SJSA1 (cell line): Measurements from ENCODE around the gene CFAP58. TPM values are rescaled to one million over a fixed set of nuclear protein-coding genes. Genes with fewer than 3 reads are reported as not detected.
"Not testable (repeated sequence)": the region's sequence is repeated elsewhere in the genome, so short reads cannot be mapped to it uniquely, and the experiment has no call there.

ENCODE experiments used
- DNase-seq, 2 experiments: peaks; one replicate each; pipeline ENCODE4 v3.0.0-alpha.2; 2015 to 2020; ENCODE audit warnings: low spot score in 2 of 2, low read depth in 1 of 2
- H3K27ac ChIP-seq: fragments of 250-450 bp; sonication (Bioruptor Pico); 2 replicates; pipeline ENCODE4 v1.5.1; 2020; ENCODE audit warnings: mild to moderate bottlenecking, moderate library complexity
- H3K27me3 ChIP-seq: fragments of 250-450 bp; sonication (Bioruptor Pico); replicated peaks from 2 replicates; pipeline ENCODE4 v1.5.1; 2020; ENCODE audit warnings: mild to moderate bottlenecking, moderate library complexity
- H3K36me3 ChIP-seq: fragments of 250-450 bp; sonication (Bioruptor Pico); 2 replicates; pipeline ENCODE4 v1.5.1; 2020; ENCODE audit warnings: mild to moderate bottlenecking
- H3K4me1 ChIP-seq: fragments of 250-450 bp; sonication (Bioruptor Pico); replicated peaks from 2 replicates; pipeline ENCODE4 v1.6.1; 2021; ENCODE audit warnings: mild to moderate bottlenecking
- H3K4me3 ChIP-seq: fragments of 250-450 bp; sonication (Bioruptor Pico); 2 replicates; pipeline ENCODE4 v1.5.1; 2020; ENCODE audit warnings: mild to moderate bottlenecking
- H3K9me3 ChIP-seq: fragments of 250-450 bp; sonication (Bioruptor Pico); replicated peaks from 2 replicates; pipeline ENCODE4 v1.5.1; 2020; ENCODE audit warnings: mild to moderate bottlenecking
- total RNA-seq: library from RNA; depleted of rRNA; stranded (reverse); fragments of >200 nt; shearing (Covaris generic); gene quantifications from 2 replicates; pipeline ENCODE4 v1.2.3, GENCODE V29; 2014

The CFAP58 gene
- total RNA-seq, 1 experiment from 2014 or later = 0.34 TPM

GRCh38 chr10:104456802-104457542, 103.3 kb downstream of the CFAP58 start:
- Histone ChIP-seq H3K27ac (no peak overlapping the region), H3K27me3 (no peaks in the 10 kb centered on the region), H3K4me1 (no peaks in the 10 kb centered on the region), H3K9me3 (no peaks in the 10 kb centered on the region), H3K36me3 (no peaks in the 10 kb centered on the region), H3K4me3 (no peak overlapping the region)
- no peak for DNase-seq

GRCh38 chr10:104457543-104457828, 103.9 kb downstream of the CFAP58 start:
- no peaks in the 10 kb centered on the region for H3K36me3 ChIP-seq
- no peaks in the 10 kb centered on the region for H3K4me1 ChIP-seq
- no peak overlapping the region for H3K4me3 ChIP-seq
- no peaks in the 10 kb centered on the region for H3K9me3 ChIP-seq
- no peaks in the 10 kb centered on the region for H3K27me3 ChIP-seq
- no peak overlapping the region for H3K27ac ChIP-seq
- DNase-seq = no peak

DNA sequence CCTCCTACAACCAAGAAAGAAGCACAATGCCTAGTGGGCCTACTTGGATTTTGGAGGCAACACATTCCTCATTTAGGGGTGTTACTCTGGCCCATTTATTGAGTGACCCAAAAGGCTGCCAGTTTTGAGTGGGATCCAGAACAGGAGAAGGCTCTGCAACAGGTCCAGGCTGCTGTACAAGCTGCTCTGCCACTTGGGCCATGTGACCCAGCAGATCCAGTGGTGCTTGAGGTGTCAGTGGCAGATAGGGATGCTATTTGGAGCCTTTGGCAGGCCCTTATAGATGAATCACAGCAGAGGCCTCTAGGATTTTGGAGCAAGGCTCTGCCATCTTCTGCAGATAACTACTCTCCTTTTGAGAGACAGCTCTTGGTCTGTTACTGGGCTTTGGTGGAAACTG, 111.9 kb downstream of the CFAP58 start:
- not testable (repeated sequence) for H3K27me3 ChIP-seq, H3K4me3 ChIP-seq, H3K9me3 ChIP-seq, H3K4me1 ChIP-seq, H3K27ac ChIP-seq, H3K36me3 ChIP-seq, DNase-seq

DNA sequence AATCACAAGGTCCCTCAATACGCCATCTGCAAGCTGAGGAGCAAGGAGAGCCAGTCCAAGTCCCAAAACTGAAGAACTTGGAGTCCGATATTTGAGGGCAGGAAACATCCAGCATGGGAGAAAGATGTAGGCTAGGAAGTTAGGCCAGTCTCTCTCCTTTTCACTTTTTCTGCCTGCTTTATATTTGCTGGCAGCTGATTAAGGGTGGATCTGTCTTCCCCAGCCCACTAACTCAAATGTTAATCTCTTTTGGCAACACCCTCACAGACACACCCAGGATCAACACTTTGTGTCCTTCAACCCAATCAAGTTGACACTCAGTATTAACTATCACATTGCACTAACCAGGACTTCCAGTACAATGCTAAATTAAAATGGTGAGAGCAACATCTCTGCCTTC, 115.2 kb downstream of the CFAP58 start:
- not testable (repeated sequence) for H3K4me3 ChIP-seq, H3K27ac ChIP-seq, H3K9me3 ChIP-seq, H3K4me1 ChIP-seq, H3K27me3 ChIP-seq, H3K36me3 ChIP-seq, DNase-seq

DNA sequence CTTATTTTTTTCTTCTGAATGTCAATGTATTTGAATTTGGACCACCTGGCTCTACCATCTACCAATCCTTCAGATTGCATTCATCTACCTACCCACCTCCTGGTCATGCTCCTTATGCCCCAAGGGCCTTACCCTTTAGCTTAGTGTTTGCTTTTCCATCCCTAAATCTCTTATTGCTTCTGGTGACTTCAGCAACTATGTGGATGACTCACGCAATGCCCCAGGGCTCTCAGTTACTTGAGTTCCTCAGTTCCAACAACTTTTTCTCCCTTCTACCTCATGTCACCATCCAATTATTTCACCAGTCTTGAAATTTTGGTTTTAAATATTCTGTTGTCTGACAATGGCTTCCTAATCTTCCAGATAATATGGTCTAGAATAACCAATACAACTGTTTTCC, 118.9 kb downstream of the CFAP58 start:
- DNase-seq = no peak
- Histone ChIP-seq H3K9me3 (no peaks in the 10 kb centered on the region), H3K27ac (no peak overlapping the region)

GRCh38 chr10:104472957-104473745, 119.5 kb downstream of the CFAP58 start:
- Histone ChIP-seq H3K27me3 (no peaks in the 10 kb centered on the region), H3K27ac (no peak overlapping the region), H3K9me3 (no peaks in the 10 kb centered on the region), H3K4me1 (no peaks in the 10 kb centered on the region), H3K4me3 (no peak overlapping the region), H3K36me3 (no peaks in the 10 kb centered on the region)
- DNase-seq = no peak

More for the DNA sequence above, 118.9 kb downstream of the CFAP58 start:
- no peaks in the 10 kb centered on the region for H3K27me3 ChIP-seq
- no peak overlapping the region for H3K4me3 ChIP-seq
- no peaks in the 10 kb centered on the region for H3K36me3 ChIP-seq
- H3K4me1 ChIP-seq = no peaks in the 10 kb centered on the region

GRCh38 chr10:104478380-104478779, 124.7 kb downstream of the CFAP58 start:
- Histone ChIP-seq H3K9me3 (no peaks in the 10 kb centered on the region), H3K4me3 (no peak overlapping the region), H3K27ac (no peak overlapping the region), H3K4me1 (no peaks in the 10 kb centered on the region), H3K36me3 (no peaks in the 10 kb centered on the region), H3K27me3 (no peaks in the 10 kb centered on the region)
- DNase-seq = no peak

- no peak overlapping the region for H3K4me3 ChIP-seq
- no peak overlapping the region for H3K27ac ChIP-seq
- no peaks in the 10 kb centered on the region for H3K9me3 ChIP-seq
- no peaks in the 10 kb centered on the region for H3K27me3 ChIP-seq
- H3K36me3 ChIP-seq = no peaks in the 10 kb centered on the region
- DNase-seq = no peak
- H3K4me1 ChIP-seq = no peaks in the 10 kb centered on the region
Observed at GRCh38 chr10:104479906-104480593, 126.4 kb downstream of the CFAP58 start.

DNA sequence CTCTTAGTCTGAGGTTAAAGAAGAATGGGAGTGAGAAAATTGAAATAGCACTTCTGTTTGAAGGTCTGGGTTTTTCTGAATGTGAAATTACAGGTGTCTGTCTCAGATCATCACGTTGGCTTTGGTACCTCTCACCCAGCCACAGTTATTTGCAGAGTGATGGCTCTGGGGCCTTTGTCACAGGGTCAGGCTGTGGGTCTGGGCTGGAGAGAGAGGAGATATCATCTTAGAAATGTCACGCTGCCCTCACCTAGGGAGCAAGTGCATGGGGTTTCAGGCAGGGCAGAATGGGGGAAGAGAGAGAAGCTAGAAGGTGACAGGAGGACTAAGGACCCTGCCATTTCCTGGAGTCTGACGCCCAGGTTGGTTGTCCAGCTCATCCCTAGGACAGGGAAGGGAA, 127.2 kb downstream of the CFAP58 start:
- Histone ChIP-seq H3K4me1 (no peaks in the 10 kb centered on the region), H3K4me3 (no peak overlapping the region), H3K27ac (no peak overlapping the region), H3K36me3 (no peaks in the 10 kb centered on the region), H3K27me3 (no peaks in the 10 kb centered on the region), H3K9me3 (no peaks in the 10 kb centered on the region)
- DNase-seq = no peak

- H3K27me3 ChIP-seq = no peaks in the 10 kb centered on the region
- no peaks in the 10 kb centered on the region for H3K9me3 ChIP-seq
- no peak for DNase-seq
- no peak overlapping the region for H3K27ac ChIP-seq
- H3K4me1 ChIP-seq = no peaks in the 10 kb centered on the region
- no peak overlapping the region for H3K4me3 ChIP-seq
- H3K36me3 ChIP-seq = no peaks in the 10 kb centered on the region
Observed at GRCh38 chr10:104483582-104483981, 129.9 kb downstream of the CFAP58 start.

GRCh38 chr10:104485632-104486031, 132.0 kb downstream of the CFAP58 start:
- no peaks in the 10 kb centered on the region for H3K9me3 ChIP-seq
- no peaks in the 10 kb centered on the region for H3K4me1 ChIP-seq
- no peaks in the 10 kb centered on the region for H3K27me3 ChIP-seq
- no peak overlapping the region for H3K4me3 ChIP-seq
- no peaks in the 10 kb centered on the region for H3K36me3 ChIP-seq
- no peak overlapping the region for H3K27ac ChIP-seq
- DNase-seq = no peak

DNA sequence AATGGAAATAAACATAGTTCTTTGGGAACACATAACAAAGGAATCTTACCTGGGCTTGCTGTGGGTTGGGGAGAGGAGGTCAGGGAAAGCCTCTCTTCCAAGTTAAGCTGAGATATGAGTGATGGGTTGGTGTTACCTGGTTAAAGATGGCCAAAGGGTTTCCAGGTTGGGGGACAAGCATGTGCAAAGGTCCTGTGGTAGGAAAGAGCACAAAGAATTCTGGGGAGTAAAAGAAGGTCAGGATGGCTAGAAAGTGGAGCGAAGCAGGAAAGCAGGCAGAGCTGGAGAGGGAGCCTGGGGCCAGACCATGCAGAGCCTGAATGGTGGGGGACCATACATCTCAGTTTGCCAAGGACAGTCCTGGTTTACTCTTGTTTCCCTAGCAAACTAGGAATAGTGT, 133.2 kb downstream of the CFAP58 start:
- Histone ChIP-seq H3K9me3 (no peaks in the 10 kb centered on the region), H3K27me3 (no peaks in the 10 kb centered on the region), H3K4me3 (no peak overlapping the region), H3K27ac (no peak overlapping the region), H3K4me1 (no peaks in the 10 kb centered on the region), H3K36me3 (no peaks in the 10 kb centered on the region)
- DNase-seq = no peak

GRCh38 chr10:104487794-104488438, 134.3 kb downstream of the CFAP58 start:
- Histone ChIP-seq H3K9me3 (no peaks in the 10 kb centered on the region), H3K27ac (no peak overlapping the region), H3K4me3 (no peak overlapping the region), H3K4me1 (no peaks in the 10 kb centered on the region), H3K27me3 (no peaks in the 10 kb centered on the region), H3K36me3 (no peaks in the 10 kb centered on the region)
- DNase-seq = no peak

GRCh38 chr10:104488439-104488832, 134.8 kb downstream of the CFAP58 start:
- Histone ChIP-seq H3K36me3 (no peaks in the 10 kb centered on the region), H3K4me3 (no peak overlapping the region), H3K9me3 (no peaks in the 10 kb centered on the region), H3K27me3 (no peaks in the 10 kb centered on the region), H3K4me1 (no peaks in the 10 kb centered on the region), H3K27ac (no peak overlapping the region)
- DNase-seq = no peak
